Mammary epithelial cell (primary cell): Measurements from ENCODE around the gene KLK1.

Experiments
- EZH2 ChIP-seq: IDR thresholded peaks from 2 replicates; pipeline ENCODE4 v1.6.1; 2012; ENCODE audit warnings: low read length, inconsistent platforms, borderline replicate concordance
- TF ChIP-seq, protein P1 (sequence below), 2 donors: IDR thresholded peaks in 1 of 2; conservative IDR thresholded peaks in 1 of 2; 2 replicates each; pipeline ENCODE4 v1.5.1; 2011 to 2012; ENCODE audit warnings: inconsistent platforms in 2 of 2, low read length in 2 of 2, mild to moderate bottlenecking in 2 of 2, control low read depth in 1 of 2, low read depth in 1 of 2; ENCODE audit not compliant: insufficient read depth in 1 of 2; ENCODE audit errors: extremely low read depth in 1 of 2

DNA sequence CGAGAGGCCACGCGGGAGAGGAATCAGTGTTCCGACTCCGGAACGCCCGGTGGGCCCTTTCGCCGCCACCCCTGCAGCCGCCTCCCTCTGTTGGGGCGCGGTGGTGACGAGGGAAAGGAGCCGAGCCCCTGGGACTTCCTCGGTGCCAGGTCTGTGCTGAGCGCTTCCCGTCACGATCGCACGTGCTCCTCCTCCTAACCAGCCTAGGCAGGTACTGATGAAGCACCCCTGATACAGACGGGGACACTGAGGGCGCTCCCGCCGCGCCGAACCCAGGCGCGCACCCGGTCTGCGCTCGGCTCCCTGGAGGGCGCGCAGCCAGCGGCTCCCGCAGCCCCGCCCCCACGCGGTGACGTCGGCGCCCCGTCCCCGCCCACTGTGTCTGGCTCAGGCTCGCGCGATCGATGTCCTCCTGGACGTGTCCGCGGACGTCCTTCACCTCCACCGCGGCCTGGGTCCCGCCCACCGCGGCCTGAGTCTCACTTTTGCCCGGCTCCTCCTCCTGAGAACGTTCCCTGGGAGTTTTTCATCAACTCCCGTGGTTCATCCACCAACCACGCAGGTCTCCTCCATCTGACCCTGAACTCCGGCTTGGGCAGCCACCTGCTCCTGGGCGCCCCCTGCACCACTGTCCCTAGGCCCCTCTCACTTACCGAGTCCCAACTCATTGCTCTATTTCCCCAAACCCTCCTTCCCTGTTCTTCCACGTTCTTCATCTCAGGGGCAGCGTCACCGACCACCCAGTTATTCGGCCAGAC lies 12.4 kb upstream of the KLK1 start:
- TF ChIP-seq, protein P1, sequence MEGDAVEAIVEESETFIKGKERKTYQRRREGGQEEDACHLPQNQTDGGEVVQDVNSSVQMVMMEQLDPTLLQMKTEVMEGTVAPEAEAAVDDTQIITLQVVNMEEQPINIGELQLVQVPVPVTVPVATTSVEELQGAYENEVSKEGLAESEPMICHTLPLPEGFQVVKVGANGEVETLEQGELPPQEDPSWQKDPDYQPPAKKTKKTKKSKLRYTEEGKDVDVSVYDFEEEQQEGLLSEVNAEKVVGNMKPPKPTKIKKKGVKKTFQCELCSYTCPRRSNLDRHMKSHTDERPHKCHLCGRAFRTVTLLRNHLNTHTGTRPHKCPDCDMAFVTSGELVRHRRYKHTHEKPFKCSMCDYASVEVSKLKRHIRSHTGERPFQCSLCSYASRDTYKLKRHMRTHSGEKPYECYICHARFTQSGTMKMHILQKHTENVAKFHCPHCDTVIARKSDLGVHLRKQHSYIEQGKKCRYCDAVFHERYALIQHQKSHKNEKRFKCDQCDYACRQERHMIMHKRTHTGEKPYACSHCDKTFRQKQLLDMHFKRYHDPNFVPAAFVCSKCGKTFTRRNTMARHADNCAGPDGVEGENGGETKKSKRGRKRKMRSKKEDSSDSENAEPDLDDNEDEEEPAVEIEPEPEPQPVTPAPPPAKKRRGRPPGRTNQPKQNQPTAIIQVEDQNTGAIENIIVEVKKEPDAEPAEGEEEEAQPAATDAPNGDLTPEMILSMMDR (conservative IDR thresholded peaks at IDR 0.05 in 1 of 2, IDR thresholded peaks at IDR 0.05 in 1 of 2; ENCODE audit: extremely low read depth in 1 of 2, insufficient read depth in 1 of 2, low read depth in 1 of 2, low read length in 2 of 2): no peak
- TF ChIP-seq EZH2: no peak
